ENCODE data around the gene ARVCF.

Gene ARVCF

DNA sequence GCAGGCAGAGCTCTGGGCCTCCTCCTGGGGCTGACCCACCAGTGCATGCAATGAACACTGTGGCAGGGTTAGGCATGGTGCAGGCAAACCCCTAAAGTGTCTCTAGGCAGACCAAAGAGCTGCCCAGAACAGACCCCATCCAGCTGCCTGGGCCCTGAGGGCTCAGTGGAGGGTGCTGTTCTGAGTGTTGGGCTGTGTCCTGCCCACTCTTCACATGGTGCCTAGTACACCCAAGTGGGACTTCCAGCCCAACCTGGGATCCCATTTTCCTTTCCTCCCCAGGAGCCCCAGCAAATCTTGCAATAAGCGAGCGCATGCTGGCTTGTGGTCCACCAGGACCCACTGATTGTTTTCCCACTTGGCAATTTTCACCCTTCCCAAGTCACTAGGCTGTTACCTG, 26.4 kb downstream of the ARVCF start:
- POLR2A ChIA-PET = no interaction called here
- CTCF ChIA-PET = interaction anchor here (0.5 kb wide), 1 partner anchor 12 kb away, joined by 3 read pairs; no protein-coding TSS in a partner anchor

DNA sequence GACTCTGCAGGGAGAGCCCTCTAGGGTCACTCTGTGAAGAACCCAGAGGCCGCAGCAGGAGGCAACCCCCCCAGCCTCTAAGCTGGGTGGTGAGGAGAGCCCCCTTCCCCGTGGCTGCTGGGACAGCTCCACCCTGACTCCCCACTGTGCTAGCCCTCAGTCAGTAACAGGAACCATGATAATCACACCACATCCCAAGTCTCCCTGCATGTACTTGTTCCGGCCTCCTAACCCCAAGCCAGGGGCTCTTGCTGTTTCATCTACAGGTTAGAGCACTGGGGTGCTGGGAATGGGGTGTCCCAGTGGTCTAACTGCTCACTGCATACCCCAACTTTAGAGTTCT, 26.9 kb downstream of the ARVCF start:
- CTCF ChIA-PET = no interaction called here
- Histone ChIP-seq H3K9me3 (ENCODE audit: control insufficient read depth, insufficient read depth, low read depth, low read length) (no peaks in the 10 kb centered on the region), H3K4me3 (ENCODE audit: low read depth, low read length) (no peak overlapping the region), H3K36me3 (ENCODE audit: control insufficient read depth in 2 of 2, insufficient read depth in 1 of 2, low read length in 2 of 2) (no peaks in the 10 kb centered on the region), H3K4me1 (ENCODE audit: control insufficient read depth, insufficient read depth, low read length) (peaks cover 2% of the 10 kb centered on the region; the same call in 1 of the 2 replicates), H3K27ac (ENCODE audit: extremely low read depth, low read depth, low read length) (no peak overlapping the region)
- POLR2A ChIA-PET = no interaction called here
- TF ChIP-seq ZIC2 (tag by site-specific recombination; IDR thresholded peaks at IDR 0.05) (peak; percentile 84), GLIS1 (tag by site-specific recombination; IDR thresholded peaks at IDR 0.05) (0 out of 2 replicates have a peak, but pooled peaks have one; percentile 30), ZNF555 (tag by site-specific recombination; conservative IDR thresholded peaks at IDR 0.05) (no peak)

More for the DNA sequence above, 26.4 kb downstream of the ARVCF start:
- no peak for TF ChIP-seq MEIS1 (CRISPR knock-in tag; IDR thresholded peaks at IDR 0.05; ENCODE audit: borderline replicate concordance)
- Histone ChIP-seq H3K36me3 (ENCODE audit: control insufficient read depth in 2 of 2, insufficient read depth in 1 of 2, low read length in 2 of 2) (no peaks in the 10 kb centered on the region), H3K27ac (ENCODE audit: extremely low read depth, low read depth, low read length) (no peak overlapping the region), H3K4me1 (ENCODE audit: control insufficient read depth, insufficient read depth, low read length) (no peaks in the 10 kb centered on the region; the same call in 1 of the 2 replicates), H3K9me3 (ENCODE audit: control insufficient read depth, insufficient read depth, low read depth, low read length) (no peaks in the 10 kb centered on the region), H3K4me3 (ENCODE audit: low read depth, low read length) (no peak overlapping the region)

GRCh38 chr22:19988965-19989724, 27.5 kb downstream of the ARVCF start:
- H3K4me3 ChIP-seq (ENCODE audit: low read depth, low read length) = no peak overlapping the region
- H3K27ac ChIP-seq (ENCODE audit: extremely low read depth, low read depth, low read length) = no peak overlapping the region
- H3K9me3 ChIP-seq (ENCODE audit: control insufficient read depth, insufficient read depth, low read depth, low read length) = no peaks in the 10 kb centered on the region
- H3K4me1 ChIP-seq (ENCODE audit: control insufficient read depth, insufficient read depth, low read length) = peaks cover 6% of the 10 kb centered on the region
- no peaks in the 10 kb centered on the region for H3K36me3 ChIP-seq (ENCODE audit: control insufficient read depth in 2 of 2, insufficient read depth in 1 of 2, low read length in 2 of 2)
- POLR2A ChIA-PET = interaction anchor here (1.0 kb wide), 1 partner anchor 26 kb away, joined by 5 read pairs; no protein-coding TSS in a partner anchor
- CTCF ChIA-PET = interaction anchor here (1.7 kb wide), 1 partner anchor 24 kb away, joined by 5 read pairs; no protein-coding TSS in a partner anchor
- TF ChIP-seq SP7 (tag by site-specific recombination; IDR thresholded peaks at IDR 0.05) (no peak), ZNF416 (tag by site-specific recombination; IDR thresholded peaks at IDR 0.05) (no peak), KLF7 (tag by site-specific recombination; IDR thresholded peaks at IDR 0.05; ENCODE audit: borderline replicate concordance) (no peak), ZNF501 (tag by site-specific recombination; IDR thresholded peaks at IDR 0.05) (no peak), ZNF211 (tag by site-specific recombination; IDR thresholded peaks at IDR 0.05; ENCODE audit: low read depth) (no peak), ZNF664 (tag by site-specific recombination; IDR thresholded peaks at IDR 0.05) (no peak), IKZF3 (tag by site-specific recombination; IDR thresholded peaks at IDR 0.05) (no peak), ZNF398 (tag by site-specific recombination; IDR thresholded peaks at IDR 0.05) (no peak), FEZF1 (tag by site-specific recombination; IDR thresholded peaks at IDR 0.05) (no peak), ZNF658 (tag by site-specific recombination; IDR thresholded peaks at IDR 0.05) (no peak), ZNF843 (tag by site-specific recombination; IDR thresholded peaks at IDR 0.05) (no peak), ZNF530 (tag by site-specific recombination; IDR thresholded peaks at IDR 0.05; ENCODE audit: low read depth) (no peak), ZSCAN16 (tag by site-specific recombination; IDR thresholded peaks at IDR 0.05) (no peak), ZNF140 (tag by site-specific recombination; IDR thresholded peaks at IDR 0.05) (no peak), ZNF184 (tag by site-specific recombination; IDR thresholded peaks at IDR 0.05) (no peak), ZNF510 (tag by site-specific recombination; IDR thresholded peaks at IDR 0.05; ENCODE audit: insufficient replicate concordance) (no peak), ZNF701 (tag by site-specific recombination; IDR thresholded peaks at IDR 0.05) (no peak), ZNF292 (tag by site-specific recombination; IDR thresholded peaks at IDR 0.05; ENCODE audit: borderline replicate concordance, low read depth) (no peak)
- TF ChIP-seq, protein P1, sequence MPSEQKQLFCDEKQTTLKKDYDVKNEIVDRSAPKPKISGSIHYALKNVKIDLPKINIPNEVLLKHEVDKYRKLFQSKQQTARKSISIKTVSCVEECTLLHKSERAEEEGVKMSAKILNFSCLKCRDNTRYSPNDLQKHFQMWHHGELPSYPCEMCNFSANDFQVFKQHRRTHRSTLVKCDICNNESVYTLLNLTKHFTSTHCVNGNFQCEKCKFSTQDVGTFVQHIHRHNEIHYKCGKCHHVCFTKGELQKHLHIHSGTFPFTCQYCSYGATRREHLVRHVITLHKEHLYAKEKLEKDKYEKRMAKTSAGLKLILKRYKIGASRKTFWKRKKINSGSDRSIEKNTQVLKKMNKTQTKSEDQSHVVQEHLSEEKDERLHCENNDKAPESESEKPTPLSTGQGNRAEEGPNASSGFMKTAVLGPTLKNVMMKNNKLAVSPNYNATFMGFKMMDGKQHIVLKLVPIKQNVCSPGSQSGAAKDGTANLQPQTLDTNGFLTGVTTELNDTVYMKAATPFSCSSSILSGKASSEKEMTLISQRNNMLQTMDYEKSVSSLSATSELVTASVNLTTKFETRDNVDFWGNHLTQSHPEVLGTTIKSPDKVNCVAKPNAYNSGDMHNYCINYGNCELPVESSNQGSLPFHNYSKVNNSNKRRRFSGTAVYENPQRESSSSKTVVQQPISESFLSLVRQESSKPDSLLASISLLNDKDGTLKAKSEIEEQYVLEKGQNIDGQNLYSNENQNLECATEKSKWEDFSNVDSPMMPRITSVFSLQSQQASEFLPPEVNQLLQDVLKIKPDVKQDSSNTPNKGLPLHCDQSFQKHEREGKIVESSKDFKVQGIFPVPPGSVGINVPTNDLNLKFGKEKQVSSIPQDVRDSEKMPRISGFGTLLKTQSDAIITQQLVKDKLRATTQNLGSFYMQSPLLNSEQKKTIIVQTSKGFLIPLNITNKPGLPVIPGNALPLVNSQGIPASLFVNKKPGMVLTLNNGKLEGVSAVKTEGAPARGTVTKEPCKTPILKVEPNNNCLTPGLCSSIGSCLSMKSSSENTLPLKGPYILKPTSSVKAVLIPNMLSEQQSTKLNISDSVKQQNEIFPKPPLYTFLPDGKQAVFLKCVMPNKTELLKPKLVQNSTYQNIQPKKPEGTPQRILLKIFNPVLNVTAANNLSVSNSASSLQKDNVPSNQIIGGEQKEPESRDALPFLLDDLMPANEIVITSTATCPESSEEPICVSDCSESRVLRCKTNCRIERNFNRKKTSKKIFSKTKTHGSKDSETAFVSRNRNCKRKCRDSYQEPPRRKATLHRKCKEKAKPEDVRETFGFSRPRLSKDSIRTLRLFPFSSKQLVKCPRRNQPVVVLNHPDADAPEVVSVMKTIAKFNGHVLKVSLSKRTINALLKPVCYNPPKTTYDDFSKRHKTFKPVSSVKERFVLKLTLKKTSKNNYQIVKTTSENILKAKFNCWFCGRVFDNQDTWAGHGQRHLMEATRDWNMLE (tag by site-specific recombination; conservative IDR thresholded peaks at IDR 0.05; ENCODE audit: low read depth) = no peak
